SIG-M5 (cell line): ENCODE measurements around the gene GPX5.

Source experiments
- DNase-seq: peaks from one replicate; lab custom pipeline; 2025; lab: John Stamatoyannopoulos, UW

Gene GPX5

DNA sequence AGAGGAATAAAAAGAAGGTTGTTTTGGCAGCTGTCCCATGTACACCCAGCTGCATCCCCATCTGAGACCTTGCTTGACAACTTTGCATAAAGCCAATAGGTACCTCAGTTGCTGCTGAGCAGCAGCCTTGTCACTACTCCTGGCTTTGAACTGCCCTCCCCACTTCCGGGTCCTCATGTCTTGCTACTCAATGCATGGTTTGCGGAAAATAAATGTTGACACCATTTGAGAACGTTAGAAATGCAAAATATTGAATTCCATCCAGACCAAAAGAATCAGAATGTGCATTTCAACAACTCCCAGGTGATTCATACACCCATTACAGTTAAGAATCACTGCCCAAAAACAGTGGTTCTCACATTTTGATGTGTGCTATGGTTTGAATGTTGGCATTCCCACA lies 32.9 kb downstream of the GPX5 start:
- DNase-seq: no peak

GRCh38 chr6:28563430-28564095 lies 37.9 kb downstream of the GPX5 start:
- DNase-seq: no peak

DNA sequence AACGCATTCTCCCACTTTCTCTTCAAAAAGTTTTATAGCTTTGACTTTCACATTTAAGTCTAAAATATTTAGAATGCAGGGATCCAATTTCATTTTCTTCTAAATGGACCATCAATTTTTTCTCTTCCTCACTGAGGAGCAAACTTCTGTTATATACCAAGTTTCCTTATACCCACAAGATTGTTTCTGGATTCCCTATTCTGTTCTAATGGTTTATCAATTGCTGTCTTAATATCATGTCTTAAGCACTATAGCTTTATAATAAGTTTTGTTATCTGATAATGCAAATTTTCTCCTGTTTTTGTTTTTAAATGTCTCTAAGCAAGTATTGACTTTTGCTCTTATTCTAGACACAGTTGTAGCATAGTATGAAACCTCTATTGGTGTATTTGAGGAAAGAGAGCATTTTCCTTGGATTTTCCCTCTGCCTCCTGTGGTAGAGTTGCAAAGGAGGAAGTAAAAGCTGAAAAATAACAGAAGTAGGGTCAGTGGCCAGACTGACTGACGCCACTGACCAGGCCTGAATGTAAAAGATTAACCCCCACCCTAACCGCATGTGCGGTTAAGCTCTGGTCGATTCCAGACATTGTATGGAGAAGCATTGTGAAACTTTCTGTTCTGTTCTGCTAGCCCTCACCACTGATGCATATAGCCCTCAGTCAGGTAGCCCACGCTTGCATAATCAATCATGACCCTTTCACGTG lies 40.3 kb downstream of the GPX5 start:
- DNase-seq: no peak

GRCh38 chr6:28566527-28567252 lies 41.0 kb downstream of the GPX5 start:
- no peak for DNase-seq

DNA sequence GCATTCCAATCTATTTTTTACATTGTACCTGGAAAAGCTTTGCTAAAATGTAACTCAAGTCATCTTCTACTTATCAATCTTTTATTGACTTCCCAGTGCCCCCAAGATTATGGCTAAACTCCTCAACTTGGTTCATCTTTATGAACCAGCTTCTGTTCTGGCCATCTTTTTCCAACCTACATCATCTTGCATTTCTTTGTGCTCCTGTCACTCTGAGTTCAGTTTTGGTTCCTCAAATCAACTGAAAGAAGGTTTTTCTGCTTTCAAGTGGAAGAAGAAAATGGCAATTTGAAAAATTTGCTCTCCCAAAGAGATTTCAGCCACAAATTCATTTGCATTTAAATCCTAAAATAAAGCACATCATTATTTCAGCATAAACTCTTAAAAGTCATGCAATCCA lies 41.8 kb downstream of the GPX5 start:
- DNase-seq: no peak

DNA sequence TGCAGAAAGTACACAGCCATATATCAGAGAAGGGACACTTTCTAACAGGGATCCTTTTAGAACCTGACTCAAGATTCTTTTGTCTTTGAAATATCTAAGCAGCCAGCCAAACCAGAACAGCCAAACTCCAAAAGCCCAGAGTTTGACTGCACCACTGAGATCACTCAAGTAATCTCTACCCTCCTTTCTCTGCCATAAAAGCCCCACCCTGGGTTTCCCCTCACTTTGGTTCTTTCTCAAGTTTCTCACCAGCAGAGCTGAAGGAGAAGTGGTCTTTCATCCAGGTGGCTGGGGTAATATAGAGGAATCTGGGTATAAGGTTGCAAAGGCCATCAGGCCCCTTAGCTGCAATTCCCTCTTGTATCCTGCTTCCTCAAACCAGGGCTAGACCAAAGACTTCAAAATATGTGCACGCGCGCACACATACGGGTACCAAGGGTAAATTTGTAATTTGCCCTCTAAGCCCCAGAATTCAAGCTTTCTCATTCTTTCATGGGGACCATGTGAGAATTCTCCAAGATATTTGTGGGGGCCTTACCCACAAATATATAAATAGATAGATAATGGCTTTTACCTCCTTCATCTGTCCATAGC lies 42.9 kb downstream of the GPX5 start:
- no peak for DNase-seq

DNA sequence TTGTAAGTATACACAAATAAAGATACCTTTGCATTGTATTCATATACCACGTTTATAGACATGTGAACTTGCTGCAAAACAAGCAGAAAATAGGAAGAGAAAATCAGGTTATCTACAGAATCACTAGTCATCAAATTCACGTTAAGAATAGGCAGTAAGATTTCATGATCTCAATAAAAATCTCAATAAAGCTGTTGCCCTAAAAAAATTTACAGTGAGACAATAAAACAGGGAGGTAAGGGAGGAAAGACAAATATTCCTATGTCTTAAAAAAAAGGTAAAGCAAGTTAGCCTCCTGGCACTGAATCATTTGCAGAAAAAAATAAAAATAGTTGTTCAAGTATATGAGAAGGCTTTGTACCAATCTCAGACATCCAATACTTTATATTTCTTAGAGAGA lies 44.1 kb downstream of the GPX5 start:
- DNase-seq: no peak

- DNase-seq: no peak
Observed at GRCh38 chr6:28580475-28580874, 54.8 kb downstream of the GPX5 start.

- DNase-seq: no peak
Observed at GRCh38 chr6:28583463-28583862, 57.8 kb downstream of the GPX5 start.
